Suprapubic skin (tissue), 4 donors: ENCODE data around the gene ANHX. TPM values are rescaled to one million over a fixed set of nuclear protein-coding genes. Genes with fewer than 3 reads are reported as not detected.

Experiments used
- DNase-seq, 2 donors: peaks; one replicate each; pipeline ENCODE4 v3.0.0-alpha.2; 2019; ENCODE audit warnings: low spot score in 2 of 2
- H3K27ac ChIP-seq: fragments of 200-600 bp; sonication (generic); one replicate; pipeline ENCODE4 v1.5.1; 2019
- H3K27me3 ChIP-seq: fragments of 200-600 bp; sonication (generic); one replicate; pipeline ENCODE4 v1.5.1; 2019
- H3K36me3 ChIP-seq: fragments of 200-600 bp; sonication (generic); one replicate; pipeline ENCODE4 v1.5.1; 2019
- H3K4me1 ChIP-seq: fragments of 200-600 bp; sonication (generic); one replicate; pipeline ENCODE4 v1.5.1; 2019
- H3K4me3 ChIP-seq: fragments of 200-600 bp; sonication (generic); one replicate; pipeline ENCODE4 v1.5.1; 2019; ENCODE audit warnings: mild to moderate bottlenecking
- H3K9me3 ChIP-seq: fragments of 200-600 bp; sonication (generic); one replicate; pipeline ENCODE4 v1.5.1; 2019
- CTCF ChIP-seq, 2 donors: fragments of 200-600 bp in 1 of 2; fragments of 450-650 bp in 1 of 2; sonication (generic) in 1 of 2; IDR thresholded peaks; one replicate each; pipeline ENCODE4 v1.5.1; 2016 to 2019; ENCODE audit warnings: antibody characterized with exemption in 2 of 2, mild to moderate bottlenecking in 1 of 2, moderate library complexity in 1 of 2
- EP300 ChIP-seq: sonication (generic); formaldehyde crosslinking; IDR thresholded peaks from one replicate; pipeline ENCODE4 v1.6.1; 2017; ENCODE audit warnings: antibody characterized with exemption
- POLR2A ChIP-seq, 2 donors: fragments of 450-650 bp; IDR thresholded peaks; one replicate each; pipeline ENCODE4 v1.6.1; 2017; ENCODE audit warnings: antibody characterized with exemption in 2 of 2, mild to moderate bottlenecking in 2 of 2, moderate library complexity in 2 of 2
- POLR2AphosphoS5 ChIP-seq, 3 donors: sonication (generic); formaldehyde crosslinking; IDR thresholded peaks; one replicate each; pipeline ENCODE4 v1.6.1; 2017; ENCODE audit warnings: antibody characterized with exemption in 3 of 3
- WGBS: methylation state at CpG from one replicate; pipeline ENCODE4 v1.1.5; 2018; 5-methylcytosine and 5-hydroxymethylcytosine counted together
- total RNA-seq, 4 donors: library from RNA; depleted of rRNA; stranded (reverse); fragments of >200 nt; gene quantifications; one replicate each; pipeline ENCODE4 v1.1.0, GENCODE V29; 2016

The ANHX gene
- total RNA-seq, 4 donors from 2014 or later, result not detected

- H3K9me3 ChIP-seq, result peaks cover 75% of the 10 kb centered on the region
- H3K4me3 ChIP-seq, result no peak overlapping the region
- H3K4me1 ChIP-seq, result no peaks in the 10 kb centered on the region
- WGBS, result 98% methylated on average over 7 of the region's 7 CpGs
- no peaks in the 10 kb centered on the region for H3K27me3 ChIP-seq
- peaks cover 36% of the 10 kb centered on the region for H3K36me3 ChIP-seq
- TF ChIP-seq EP300 (no peak), POLR2AphosphoS5 (IDR thresholded peaks at IDR 0.05) (no peak)
- H3K27ac ChIP-seq, result no peak overlapping the region
- no peak for DNase-seq
Observed at GRCh38 chr12:133203344-133204263, 32.1 kb downstream of the ANHX start.

- Histone ChIP-seq H3K27ac (no peak overlapping the region), H3K27me3 (no peaks in the 10 kb centered on the region), H3K4me1 (no peaks in the 10 kb centered on the region), H3K9me3 (peaks cover 67% of the 10 kb centered on the region), H3K4me3 (no peak overlapping the region), H3K36me3 (peaks cover 36% of the 10 kb centered on the region)
- WGBS, result 96% methylated on average over 2 of the region's 2 CpGs
- TF ChIP-seq POLR2AphosphoS5 (IDR thresholded peaks at IDR 0.05) (no peak), EP300 (no peak), CTCF (IDR thresholded peaks at IDR 0.05) (no peak), POLR2A (IDR thresholded peaks at IDR 0.05) (no peak)
- DNase-seq, result no peak
Observed at GRCh38 chr12:133202493-133203343, 33.0 kb downstream of the ANHX start.

- DNase-seq, result no peak
- Histone ChIP-seq H3K4me3 (no peak overlapping the region), H3K27ac (no peak overlapping the region), H3K4me1 (no peaks in the 10 kb centered on the region), H3K9me3 (peaks cover 61% of the 10 kb centered on the region), H3K36me3 (peaks cover 37% of the 10 kb centered on the region), H3K27me3 (no peaks in the 10 kb centered on the region)
- no peak for TF ChIP-seq CTCF (IDR thresholded peaks at IDR 0.05)
- no peak for TF ChIP-seq EP300
- no peak for TF ChIP-seq POLR2A (IDR thresholded peaks at IDR 0.05)
- no peak for TF ChIP-seq POLR2AphosphoS5 (IDR thresholded peaks at IDR 0.05)
- 94% methylated on average over 2 of the region's 2 CpGs for WGBS
Observed at GRCh38 chr12:133201888-133202287, 33.8 kb downstream of the ANHX start.

- Histone ChIP-seq H3K27ac (no peak overlapping the region), H3K4me1 (no peaks in the 10 kb centered on the region), H3K4me3 (no peak overlapping the region), H3K9me3 (peaks cover 72% of the 10 kb centered on the region), H3K36me3 (peaks cover 92% of the 10 kb centered on the region), H3K27me3 (no peaks in the 10 kb centered on the region)
- DNase-seq, result no peak
- TF ChIP-seq POLR2AphosphoS5 (IDR thresholded peaks at IDR 0.05) (no peak), EP300 (no peak), POLR2A (IDR thresholded peaks at IDR 0.05) (no peak), CTCF (IDR thresholded peaks at IDR 0.05) (no peak)
- over 99% methylated on average over 5 of the region's 5 CpGs for WGBS
Observed at GRCh38 chr12:133192847-133193246, 42.8 kb downstream of the ANHX start.

- TF ChIP-seq EP300, result no peak
- TF ChIP-seq POLR2AphosphoS5 (IDR thresholded peaks at IDR 0.05), result no peak
- TF ChIP-seq CTCF (IDR thresholded peaks at IDR 0.05), result no peak
- no peak for TF ChIP-seq POLR2A (IDR thresholded peaks at IDR 0.05)
- H3K27me3 ChIP-seq, result no peaks in the 10 kb centered on the region
- DNase-seq, result no peak
- H3K4me1 ChIP-seq, result no peaks in the 10 kb centered on the region
- 97% methylated on average over 2 of the region's 2 CpGs for WGBS
- peaks cover 87% of the 10 kb centered on the region for H3K9me3 ChIP-seq
- H3K27ac ChIP-seq, result no peak overlapping the region
- peaks cover 100% of the 10 kb centered on the region for H3K36me3 ChIP-seq
- no peak overlapping the region for H3K4me3 ChIP-seq
Observed at GRCh38 chr12:133190176-133190575, 45.5 kb downstream of the ANHX start.
